Bronchial epithelial cell (primary cell): ENCODE measurements around the gene EDEM1. TPM values are rescaled to one million over a fixed set of nuclear protein-coding genes. Genes with fewer than 3 reads are reported as not detected.
"Not testable (repeated sequence)": the region's sequence is repeated elsewhere in the genome, so short reads cannot be mapped to it uniquely, and the experiment has no call there.

Experiments
- DNase-seq: peaks from one replicate; pipeline ENCODE4 v3.0.0-alpha.2; 2010; ENCODE audit warnings: low read depth
- FAIRE-seq: peaks from 2 replicates; lab custom pipeline; 2011; peaks lifted over from hg19 to GRCh38; lab: Jason Lieb, UNC
- H3K27me3 ChIP-seq: 2 replicates; pipeline ENCODE4 v1.5.1; 2011; ENCODE audit warnings: low read length; ENCODE audit not compliant: control insufficient read depth, insufficient read depth
- H3K36me3 ChIP-seq: 2 replicates; pipeline ENCODE4 v1.5.1; 2011; ENCODE audit warnings: low read length; ENCODE audit not compliant: control insufficient read depth, insufficient read depth
- H3K4me3 ChIP-seq: 2 replicates; pipeline ENCODE4 v1.5.1; 2011; ENCODE audit warnings: mild to moderate bottlenecking, low read depth, low read length, control low read depth
- CTCF ChIP-seq: IDR thresholded peaks from 2 replicates; pipeline ENCODE4 v1.5.1; 2011; ENCODE audit warnings: mild to moderate bottlenecking, moderate library complexity, low read length, control low read depth, inconsistent platforms; ENCODE audit not compliant: insufficient read depth, severe bottlenecking
- total RNA-seq: library from RNA; depleted of rRNA; stranded (reverse); fragments of >200 nt; gene quantifications from 2 replicates; pipeline ENCODE4 v1.2.1, GENCODE V29; 2014

Gene EDEM1
- total RNA-seq, 1 donor from 2014 or later, result 37.6 TPM

GRCh38 chr3:5143464-5143863, 44.0 kb upstream of the EDEM1 start:
- Histone ChIP-seq H3K4me3 (no peak overlapping the region), H3K36me3 (peaks cover 4% of the 10 kb centered on the region), H3K27me3 (no peaks in the 10 kb centered on the region)
- FAIRE-seq (no peak), DNase-seq (peak; percentile 20)
- no peak for TF ChIP-seq CTCF

GRCh38 chr3:5144316-5144994, 43.1 kb upstream of the EDEM1 start:
- no peak for TF ChIP-seq CTCF
- DNase-seq (peak; percentile 45), FAIRE-seq (no peak)
- Histone ChIP-seq H3K27me3 (no peaks in the 10 kb centered on the region), H3K36me3 (peaks cover 4% of the 10 kb centered on the region), H3K4me3 (no peak overlapping the region)

- H3K27me3 ChIP-seq, result no peaks in the 10 kb centered on the region
- H3K4me3 ChIP-seq, result no peak overlapping the region
- peaks cover 4% of the 10 kb centered on the region for H3K36me3 ChIP-seq
- FAIRE-seq (no peak), DNase-seq (no peak)
- no peak for TF ChIP-seq CTCF
Observed at GRCh38 chr3:5145120-5145519, 42.4 kb upstream of the EDEM1 start.

GRCh38 chr3:5147152-5147551, 40.4 kb upstream of the EDEM1 start:
- not testable (repeated sequence) for H3K4me3 ChIP-seq, FAIRE-seq, H3K27me3 ChIP-seq, H3K36me3 ChIP-seq, DNase-seq

GRCh38 chr3:5149306-5149880, 38.1 kb upstream of the EDEM1 start:
- FAIRE-seq, result no peak
- no peaks in the 10 kb centered on the region for H3K36me3 ChIP-seq
- no peak overlapping the region for H3K4me3 ChIP-seq
- no peak for TF ChIP-seq CTCF
- H3K27me3 ChIP-seq, result no peaks in the 10 kb centered on the region
- DNase-seq, result no peak

GRCh38 chr3:5151586-5151985, 35.9 kb upstream of the EDEM1 start:
- Histone ChIP-seq H3K4me3 (no peak overlapping the region), H3K27me3 (no peaks in the 10 kb centered on the region), H3K36me3 (no peaks in the 10 kb centered on the region)
- no peak for DNase-seq
- no peak for FAIRE-seq
- TF ChIP-seq CTCF, result no peak
